ENCODE data around the gene GLUD1. TPM values are rescaled to one million over a fixed set of nuclear protein-coding genes. Genes with fewer than 3 reads are reported as not detected.
A peak's percentile ranks its signal among the peaks of the same experiment; 100 is the strongest.
"Not testable (repeated sequence)": the region's sequence is repeated elsewhere in the genome, so short reads cannot be mapped to it uniquely, and the experiment has no call there.

The GLUD1 gene
- total RNA-seq = 136 and 165 TPM in 2 replicates

- DNase-seq (ENCODE audit: low read depth in 2 of 2) = peak; percentile 78 to 92
Measured at GRCh38 chr10:87094373-87095235, at the start of gene GLUD1, which contains the start of gene SHLD2. GLUD1 (minus strand) TSS chr10:87094843; CDS start chr10:87094769, 74 bp downstream. SHLD2 (plus strand) TSS chr10:87095206; CDS start chr10:87151355, 56,149 bp downstream.

GRCh38 chr10:87143109-87143418 is 48.4 kb upstream of the GLUD1 start:
- DNase-seq (ENCODE audit: low read depth in 2 of 2) = not testable (repeated sequence)

GRCh38 chr10:87142230-87143108 is 47.8 kb upstream of the GLUD1 start:
- DNase-seq (ENCODE audit: low read depth in 2 of 2) = not testable (repeated sequence)

- not testable (repeated sequence) for DNase-seq (ENCODE audit: low read depth in 2 of 2)
Measured at GRCh38 chr10:87137478-87137877, 42.8 kb upstream of the GLUD1 start.

GRCh38 chr10:87134440-87134839 is 39.8 kb upstream of the GLUD1 start:
- DNase-seq (ENCODE audit: low read depth in 2 of 2) = not testable (repeated sequence)

- DNase-seq (ENCODE audit: low read depth in 2 of 2) = not testable (repeated sequence)
Measured at GRCh38 chr10:87133936-87134335, 39.3 kb upstream of the GLUD1 start.

GRCh38 chr10:87132176-87132575 is 37.5 kb upstream of the GLUD1 start:
- peak in 1 of 2 donors; percentile 52 for DNase-seq (ENCODE audit: low read depth in 2 of 2)

- DNase-seq (ENCODE audit: low read depth in 2 of 2) = not testable (repeated sequence)
Measured at GRCh38 chr10:87127607-87128156, 33.0 kb upstream of the GLUD1 start.

- DNase-seq (ENCODE audit: low read depth in 2 of 2) = not testable (repeated sequence)
Measured at GRCh38 chr10:87127048-87127447, 32.4 kb upstream of the GLUD1 start.

- DNase-seq (ENCODE audit: low read depth in 2 of 2) = not testable (repeated sequence)
Measured at GRCh38 chr10:87123351-87123750, 28.7 kb upstream of the GLUD1 start.

- DNase-seq (ENCODE audit: low read depth in 2 of 2) = not testable (repeated sequence)
Measured at GRCh38 chr10:87119029-87119428, 24.4 kb upstream of the GLUD1 start.

GRCh38 chr10:87118122-87118521 is 23.5 kb upstream of the GLUD1 start:
- not testable (repeated sequence) for DNase-seq (ENCODE audit: low read depth in 2 of 2)

GRCh38 chr10:87105446-87106124 is 10.9 kb upstream of the GLUD1 start:
- DNase-seq (ENCODE audit: low read depth in 2 of 2) = no peak

GRCh38 chr10:87104727-87105126 is 10.1 kb upstream of the GLUD1 start:
- DNase-seq (ENCODE audit: low read depth in 2 of 2) = not testable (repeated sequence)

GRCh38 chr10:87101996-87102395 is 7.4 kb upstream of the GLUD1 start:
- DNase-seq (ENCODE audit: low read depth in 2 of 2) = no peak

- DNase-seq (ENCODE audit: low read depth in 2 of 2) = peak; percentile 66 to 90
Measured at GRCh38 chr10:87095236-87095945, 748 bp upstream of the GLUD1 start.

- DNase-seq (ENCODE audit: low read depth in 2 of 2) = peak in 1 of 2 donors; percentile 41
Measured at GRCh38 chr10:87093632-87094372, 841 bp downstream of the GLUD1 start.

GRCh38 chr10:87092861-87093631 is 1.6 kb downstream of the GLUD1 start:
- DNase-seq (ENCODE audit: low read depth in 2 of 2) = peak in 1 of 2 donors; percentile 46

- peak; percentile 41 to 50 for DNase-seq (ENCODE audit: low read depth in 2 of 2)
Measured at GRCh38 chr10:87092376-87092860, 2.2 kb downstream of the GLUD1 start.

Data from dermis microvascular lymphatic vessel endothelial cell (primary cell).